Activated naive CD4-positive, alpha-beta T cell treated with anti-CD3 and anti-CD28 coated beads, Interleukin-2, amount 50 U/mL, for 72 hours (primary cell): ENCODE results near the gene NFATC2. TPM values are rescaled to one million over a fixed set of nuclear protein-coding genes. Genes with fewer than 3 reads are reported as not detected.

Source experiments
- ATAC-seq, 2 donors: fragments of 150-1000 bp; cut with Tn5 transposase; 2 replicates each; pipeline ENCODE4 v1.10.0; 2021; ENCODE audit warnings: mild to moderate bottlenecking in 2 of 2, moderate library complexity in 2 of 2
- DNase-seq, 2 donors: peaks; one replicate each; pipeline ENCODE4 v3.0.0; 2021 to 2022; ENCODE audit warnings: low spot score in 2 of 2
- H3K27ac Mint-ChIP-seq, 2 donors: one replicate each; pipeline ENCODE4 v1.8.0; 2022; ENCODE audit warnings: mild to moderate bottlenecking in 2 of 2, mixed read lengths in 2 of 2
- H3K36me3 Mint-ChIP-seq, 2 donors: one replicate each; pipeline ENCODE4 v1.8.0; 2022; ENCODE audit warnings: mixed read lengths in 2 of 2
- H3K9me3 Mint-ChIP-seq, 2 donors: one replicate each; pipeline ENCODE4 v1.8.0; 2022; ENCODE audit warnings: mixed read lengths in 2 of 2
- total RNA-seq, 2 donors: library from RNA; stranded (reverse); gene quantifications; one replicate each; pipeline ENCODE4 v1.2.3, GENCODE V29; 2022

Gene NFATC2
- total RNA-seq, 2 donors from 2014 or later: 29.9 to 39.4 TPM

GRCh38 chr20:51402201-51402600 is 140.3 kb downstream of the NFATC2 start:
- ATAC-seq: no peak
- Mint-ChIP-seq H3K36me3 (peaks cover 57 to 85% of the 10 kb centered on the region in 2 donors), H3K9me3 (no peaks in the 10 kb centered on the region)

GRCh38 chr20:51401496-51401895 is 141.0 kb downstream of the NFATC2 start:
- Mint-ChIP-seq H3K27ac (peak overlapping the region; percentile 93 to 99), H3K36me3 (peaks cover 57 to 82% of the 10 kb centered on the region in 2 donors), H3K9me3 (no peaks in the 10 kb centered on the region)
- ATAC-seq: no peak
- no peak for DNase-seq

More at GRCh38 chr20:51402201-51402600, 140.3 kb downstream of the NFATC2 start:
- peak overlapping the region; percentile 27 to 78 for H3K27ac Mint-ChIP-seq
- DNase-seq: no peak

- H3K36me3 Mint-ChIP-seq: peaks cover 50 to 70% of the 10 kb centered on the region in 2 donors
- ATAC-seq: peak; percentile 75 to 77
- DNase-seq: peak; percentile 71 to 87
- peak overlapping the region; percentile 93 to 99 for H3K27ac Mint-ChIP-seq
- H3K9me3 Mint-ChIP-seq: no peaks in the 10 kb centered on the region
Measured at GRCh38 chr20:51400051-51400926, 142.2 kb downstream of the NFATC2 start.

- no peak for DNase-seq
- ATAC-seq: no peak
- Mint-ChIP-seq H3K36me3 (peaks cover 48 to 66% of the 10 kb centered on the region in 2 donors), H3K9me3 (no peaks in the 10 kb centered on the region), H3K27ac (peak overlapping the region; percentile 93 to 99)
Measured at GRCh38 chr20:51399006-51399890, 143.3 kb downstream of the NFATC2 start.

GRCh38 chr20:51398552-51398951 is 144.0 kb downstream of the NFATC2 start:
- DNase-seq (no peak), ATAC-seq (no peak)
- Mint-ChIP-seq H3K27ac (peak overlapping the region; percentile 3 to 93), H3K36me3 (peaks cover 42 to 63% of the 10 kb centered on the region in 2 donors), H3K9me3 (no peaks in the 10 kb centered on the region)

- no peak for ATAC-seq
- H3K36me3 Mint-ChIP-seq: peaks cover 38 to 59% of the 10 kb centered on the region in 2 donors
- peak overlapping the region in 1 of 2 donors; percentile 52 for H3K27ac Mint-ChIP-seq
- no peak for DNase-seq
- no peaks in the 10 kb centered on the region for H3K9me3 Mint-ChIP-seq
Measured at GRCh38 chr20:51398083-51398482, 144.4 kb downstream of the NFATC2 start.

GRCh38 chr20:51397137-51397536 is 145.4 kb downstream of the NFATC2 start:
- H3K9me3 Mint-ChIP-seq: no peaks in the 10 kb centered on the region
- no peak for DNase-seq
- H3K36me3 Mint-ChIP-seq: peaks cover 38 to 52% of the 10 kb centered on the region in 2 donors
- ATAC-seq: no peak
- H3K27ac Mint-ChIP-seq: peak overlapping the region in 1 of 2 donors; percentile 77

- ATAC-seq (no peak), DNase-seq (no peak)
- Mint-ChIP-seq H3K9me3 (no peaks in the 10 kb centered on the region), H3K36me3 (peaks cover 33 to 46% of the 10 kb centered on the region in 2 donors), H3K27ac (no peak overlapping the region)
Measured at GRCh38 chr20:51396365-51396909, 146.1 kb downstream of the NFATC2 start.

GRCh38 chr20:51394706-51395105 is 147.8 kb downstream of the NFATC2 start:
- H3K36me3 Mint-ChIP-seq: peaks cover 32 to 50% of the 10 kb centered on the region in 2 donors
- DNase-seq: no peak
- no peaks in the 10 kb centered on the region for H3K9me3 Mint-ChIP-seq
- no peak overlapping the region for H3K27ac Mint-ChIP-seq
- ATAC-seq: no peak

GRCh38 chr20:51393571-51393970 is 148.9 kb downstream of the NFATC2 start:
- no peak for ATAC-seq
- H3K36me3 Mint-ChIP-seq: peaks cover 21 to 50% of the 10 kb centered on the region in 2 donors
- no peak overlapping the region for H3K27ac Mint-ChIP-seq

GRCh38 chr20:51392614-51393186 is 149.8 kb downstream of the NFATC2 start:
- peak overlapping the region in 1 of 2 donors; percentile 77 for H3K27ac Mint-ChIP-seq
- peaks cover 21 to 50% of the 10 kb centered on the region in 2 donors for H3K36me3 Mint-ChIP-seq
- DNase-seq (no peak), ATAC-seq (no peak)
- H3K9me3 Mint-ChIP-seq: no peaks in the 10 kb centered on the region

More at GRCh38 chr20:51393571-51393970, 148.9 kb downstream of the NFATC2 start:
- no peaks in the 10 kb centered on the region for H3K9me3 Mint-ChIP-seq
- DNase-seq: no peak

GRCh38 chr20:51391926-51392325 is 150.6 kb downstream of the NFATC2 start:
- Mint-ChIP-seq H3K36me3 (peaks cover 20 to 47% of the 10 kb centered on the region in 2 donors), H3K27ac (no peak overlapping the region), H3K9me3 (no peaks in the 10 kb centered on the region)
- DNase-seq (no peak), ATAC-seq (no peak)

- ATAC-seq: no peak
- Mint-ChIP-seq H3K9me3 (no peaks in the 10 kb centered on the region), H3K27ac (peak overlapping the region in 1 of 2 donors; percentile 65), H3K36me3 (peaks cover 20 to 43% of the 10 kb centered on the region in 2 donors)
- DNase-seq: no peak
Measured at GRCh38 chr20:51389543-51390264, 152.8 kb downstream of the NFATC2 start.

- Mint-ChIP-seq H3K9me3 (no peaks in the 10 kb centered on the region), H3K27ac (peak overlapping the region; percentile 19 to 85), H3K36me3 (peaks cover 20 to 37% of the 10 kb centered on the region in 2 donors)
- ATAC-seq (peak in 1 of 2 donors; percentile 23), DNase-seq (no peak)
Measured at GRCh38 chr20:51388756-51389542, 153.6 kb downstream of the NFATC2 start.

- Mint-ChIP-seq H3K9me3 (no peaks in the 10 kb centered on the region), H3K36me3 (peaks cover 20 to 37% of the 10 kb centered on the region in 2 donors), H3K27ac (peak overlapping the region; percentile 43 to 85)
- DNase-seq (no peak), ATAC-seq (peak; percentile 48 to 60)
Measured at GRCh38 chr20:51388227-51388626, 154.3 kb downstream of the NFATC2 start.
